ENCODE data around the gene ANKLE2.

GRCh38 chr12:132779781-132780353 is 18.2 kb upstream of the ANKLE2 start:
- TF ChIP-seq CTCF (IDR thresholded peaks at IDR 0.05; ENCODE audit: low read depth, low read length, missing input control) (no peak), ATF3 (IDR thresholded peaks at IDR 0.05) (no peak), RAD21 (IDR thresholded peaks at IDR 0.05) (no peak), SP1 (IDR thresholded peaks at IDR 0.05) (no peak), YY1 (IDR thresholded peaks at IDR 0.05) (no peak), GABPA (IDR thresholded peaks at IDR 0.05 in 1 of 2, conservative IDR thresholded peaks at IDR 0.05 in 1 of 2) (no peak)
